GM13976 (cell line): Measurements from ENCODE around the gene NPAS3.

Experiments
- DNase-seq: peaks from one replicate; pipeline ENCODE4 v3.0.0; 2012; ENCODE audit warnings: low spot score
- in situ Hi-C: fragments of 300-500 bp; cut with MboI; formaldehyde crosslinking; loops from one replicate; pipeline ENCODE4 v1.12.0; 2022; ENCODE audit warnings: low sequenced_read_pairs, mixed read lengths, inconsistent platforms; ENCODE audit not compliant: unreplicated experiment
- TF ChIP-seq, protein P1 (sequence below): IDR thresholded peaks from 2 replicates; pipeline ENCODE4 v1.5.1; 2012; ENCODE audit warnings: borderline replicate concordance, mild to moderate bottlenecking; ENCODE audit not compliant: insufficient read depth; ENCODE audit errors: extremely low read depth, missing control alignments, control extremely low read depth

The NPAS3 gene

DNA sequence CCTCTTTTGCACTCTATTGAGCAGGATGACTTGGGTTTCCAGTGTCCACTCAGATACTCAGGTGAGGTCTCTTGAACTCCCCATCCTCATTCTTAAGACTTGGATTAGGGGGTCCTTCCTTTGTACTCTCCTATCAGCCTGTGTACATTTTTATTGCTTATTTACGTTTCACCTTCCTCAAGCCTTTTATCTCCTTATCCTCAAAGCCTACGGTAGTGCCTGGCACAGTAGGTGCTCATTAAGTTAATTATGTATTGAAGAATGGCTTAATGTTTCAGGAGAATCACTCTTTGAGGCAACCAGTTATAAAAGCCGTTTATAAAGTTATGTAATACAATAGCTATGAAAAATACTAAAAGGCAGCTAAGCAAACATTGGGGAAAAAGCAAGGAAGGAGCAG is 315.7 kb downstream of the NPAS3 start:
- DNase-seq: no peak
- TF ChIP-seq, protein P1, sequence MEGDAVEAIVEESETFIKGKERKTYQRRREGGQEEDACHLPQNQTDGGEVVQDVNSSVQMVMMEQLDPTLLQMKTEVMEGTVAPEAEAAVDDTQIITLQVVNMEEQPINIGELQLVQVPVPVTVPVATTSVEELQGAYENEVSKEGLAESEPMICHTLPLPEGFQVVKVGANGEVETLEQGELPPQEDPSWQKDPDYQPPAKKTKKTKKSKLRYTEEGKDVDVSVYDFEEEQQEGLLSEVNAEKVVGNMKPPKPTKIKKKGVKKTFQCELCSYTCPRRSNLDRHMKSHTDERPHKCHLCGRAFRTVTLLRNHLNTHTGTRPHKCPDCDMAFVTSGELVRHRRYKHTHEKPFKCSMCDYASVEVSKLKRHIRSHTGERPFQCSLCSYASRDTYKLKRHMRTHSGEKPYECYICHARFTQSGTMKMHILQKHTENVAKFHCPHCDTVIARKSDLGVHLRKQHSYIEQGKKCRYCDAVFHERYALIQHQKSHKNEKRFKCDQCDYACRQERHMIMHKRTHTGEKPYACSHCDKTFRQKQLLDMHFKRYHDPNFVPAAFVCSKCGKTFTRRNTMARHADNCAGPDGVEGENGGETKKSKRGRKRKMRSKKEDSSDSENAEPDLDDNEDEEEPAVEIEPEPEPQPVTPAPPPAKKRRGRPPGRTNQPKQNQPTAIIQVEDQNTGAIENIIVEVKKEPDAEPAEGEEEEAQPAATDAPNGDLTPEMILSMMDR: no peak
- in situ Hi-C loops: no loop called here

DNA sequence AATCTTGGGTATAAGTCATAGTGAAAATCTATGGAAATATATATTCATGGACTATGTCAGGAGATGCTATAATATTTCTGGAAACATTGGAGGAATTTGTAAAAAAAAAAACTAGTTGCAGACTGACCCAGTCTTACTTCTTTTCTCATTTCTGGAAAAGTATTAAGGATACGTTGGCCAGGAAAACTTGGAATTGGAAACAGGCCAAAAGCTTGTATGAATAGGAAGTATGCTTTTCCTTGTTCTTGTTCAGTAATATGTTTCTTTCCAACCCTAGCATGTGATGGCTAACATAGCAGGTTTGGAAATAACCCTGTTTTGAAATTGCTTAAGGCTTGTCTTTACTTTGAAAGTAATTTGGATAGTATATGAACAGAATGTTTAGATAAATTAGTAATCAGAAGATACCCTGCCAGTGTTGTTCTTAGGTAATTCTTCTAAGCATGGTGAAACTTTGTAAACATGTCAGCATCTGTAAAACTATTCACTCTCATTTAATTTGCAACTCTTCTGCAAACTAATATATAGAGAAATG is 316.2 kb downstream of the NPAS3 start:
- in situ Hi-C loops: no loop called here
- TF ChIP-seq, protein P1: no peak

DNA sequence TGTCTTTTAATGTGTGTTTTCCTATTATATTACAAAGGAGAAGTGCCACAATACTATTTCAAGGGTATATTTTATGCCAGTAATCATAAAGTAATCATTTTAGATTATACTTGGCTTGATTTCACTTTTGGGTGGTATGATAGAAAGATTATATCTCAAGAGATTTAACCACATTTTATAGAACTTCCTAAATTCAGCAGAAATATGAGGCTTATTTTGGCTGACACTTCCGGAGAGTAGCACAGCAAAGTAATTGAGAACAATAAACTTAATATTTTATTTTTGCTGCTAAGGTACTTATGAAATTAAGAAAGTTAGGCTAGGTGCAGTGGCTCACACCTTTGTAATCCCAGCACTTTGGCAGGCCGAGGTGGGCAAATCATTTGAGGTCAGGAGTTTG is 319.1 kb downstream of the NPAS3 start:
- in situ Hi-C loops: no loop called here
- TF ChIP-seq, protein P1: no peak
- DNase-seq: no peak

More for the DNA sequence above, 316.2 kb downstream of the NPAS3 start:
- DNase-seq: no peak

DNA sequence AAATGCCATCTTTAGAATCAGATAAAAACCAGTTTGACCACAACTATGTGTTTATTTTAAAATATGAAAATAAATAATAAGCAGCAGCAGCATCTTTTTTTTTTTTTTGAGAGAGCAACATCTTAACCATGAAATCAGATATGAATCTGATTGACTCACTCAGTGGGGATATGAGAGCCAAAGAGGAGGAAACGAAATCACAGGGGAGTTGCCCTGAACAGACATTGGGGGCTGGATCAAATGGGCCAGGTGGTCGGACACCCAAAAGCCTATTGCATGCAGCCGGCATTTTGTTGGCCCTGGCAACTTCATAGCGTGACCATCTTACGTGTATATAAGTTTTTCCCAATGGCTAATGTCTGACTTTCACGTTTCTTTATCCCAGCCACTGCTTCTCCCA is 321.1 kb downstream of the NPAS3 start:
- TF ChIP-seq, protein P1: no peak

DNA sequence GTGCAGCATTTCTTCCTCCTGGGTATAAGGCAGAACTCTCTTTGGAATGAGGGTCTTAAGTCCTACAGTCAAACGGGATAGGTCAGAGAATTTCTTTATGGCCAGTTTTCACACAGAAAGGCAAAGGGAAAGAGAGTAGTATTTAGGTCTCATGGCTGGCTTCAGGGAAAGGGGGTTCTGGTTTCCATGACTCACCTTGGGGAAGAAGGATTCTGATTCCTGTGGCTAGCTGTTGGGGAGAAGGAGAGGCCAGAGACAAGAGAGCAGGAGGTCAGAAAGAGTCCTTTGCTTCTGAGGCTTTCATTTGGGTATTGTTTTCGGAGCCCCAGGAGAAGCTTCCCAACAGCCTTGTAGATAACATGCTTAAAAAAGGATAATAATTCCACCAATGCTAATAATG is 332.5 kb downstream of the NPAS3 start:
- in situ Hi-C loops: no loop called here
- DNase-seq: no peak
- TF ChIP-seq, protein P1: no peak

More for the DNA sequence above, 321.1 kb downstream of the NPAS3 start:
- no peak for DNase-seq
- in situ Hi-C loops: no loop called here

DNA sequence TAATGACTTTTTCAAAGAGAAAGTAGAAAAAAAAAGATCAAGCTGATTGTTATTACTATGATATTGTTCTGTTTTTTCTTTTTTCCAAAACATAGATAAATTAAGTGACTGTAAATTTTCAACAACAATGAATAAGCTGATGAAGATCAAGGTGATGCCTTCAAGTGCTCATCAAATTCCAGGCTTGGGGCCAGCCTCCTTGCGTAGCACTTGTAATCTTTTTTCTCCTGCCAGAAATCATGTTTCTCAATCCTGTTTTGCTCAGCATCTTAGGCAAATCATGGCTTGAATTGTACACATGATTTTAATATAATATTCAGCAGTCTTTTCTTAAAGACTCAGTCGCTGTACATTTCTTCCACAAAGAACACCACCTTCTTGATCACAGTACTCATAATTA is 333.2 kb downstream of the NPAS3 start:
- TF ChIP-seq, protein P1: no peak
- no peak for DNase-seq
- in situ Hi-C loops: no loop called here
